ENCODE measurements around the gene CP.

GRCh38 chr3:149134575-149134974, 87.1 kb downstream of the CP start:
- TF ChIP-seq CTCF (IDR thresholded peaks at IDR 0.05; ENCODE audit: insufficient read depth, low read depth, low read length): no peak
- TF ChIP-seq EZH2 (IDR thresholded peaks at IDR 0.05; ENCODE audit: insufficient read depth, low read length): no peak

Measured in astrocyte (in vitro differentiated cells and primary cell).